ENCODE measurements around the gene CWF19L1. TPM values are rescaled to one million over a fixed set of nuclear protein-coding genes. Genes with fewer than 3 reads are reported as not detected.
"Not testable (repeated sequence)": the region's sequence is repeated elsewhere in the genome, so short reads cannot be mapped to it uniquely, and the experiment has no call there.

Gene CWF19L1
- total RNA-seq, 2 donors from 2014 or later, result 14.8 to 19.7 TPM

DNA sequence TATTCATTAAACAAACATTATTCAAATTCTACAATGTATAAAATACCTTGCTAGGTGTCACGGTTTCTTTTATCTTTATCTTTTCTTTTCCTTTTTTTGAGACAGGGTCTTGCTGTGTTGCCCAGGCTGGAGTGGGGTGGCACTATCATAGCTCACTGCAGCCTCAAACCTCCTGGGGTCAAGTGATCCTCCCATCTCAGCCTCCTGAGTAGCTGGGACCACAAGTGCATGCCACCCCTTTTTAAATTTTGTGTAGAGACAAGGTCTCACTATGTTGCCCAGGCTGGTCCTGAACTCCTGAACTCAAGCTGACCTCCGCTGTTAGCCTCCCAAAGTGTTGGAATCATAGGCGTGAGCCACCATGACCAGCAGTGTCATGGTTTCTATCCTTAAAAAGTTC is 37.0 kb upstream of the CWF19L1 start:
- Histone ChIP-seq H3K9me3 (no peaks in the 10 kb centered on the region), H3K4me1 (replicated peaks) (no peaks in the 10 kb centered on the region), H3K36me3 (no peaks in the 10 kb centered on the region), H3K27me3 (replicated peaks; ENCODE audit: insufficient read depth) (no peaks in the 10 kb centered on the region), H3K4me3 (no peak overlapping the region), H3K27ac (no peak overlapping the region)
- whole genome bisulfite sequencing, result 94% methylated on average over 3 of the region's 3 CpGs
- TF ChIP-seq POLR2AphosphoS5 (IDR thresholded peaks at IDR 0.05) (no peak), CTCF (IDR thresholded peaks at IDR 0.05) (no peak), POLR2A (IDR thresholded peaks at IDR 0.05) (no peak)
- intact Hi-C loops (cut with DNase I), result no loop called here
- no peak for DNase-seq (ENCODE audit: low spot score)

- intact Hi-C loops (cut with DNase I), result no loop called here
- WGBS, result 29% methylated on average over 7 of the region's 7 CpGs
- Histone ChIP-seq H3K27me3 (replicated peaks; ENCODE audit: insufficient read depth) (no peaks in the 10 kb centered on the region), H3K9me3 (no peaks in the 10 kb centered on the region), H3K4me1 (replicated peaks) (no peaks in the 10 kb centered on the region), H3K4me3 (no peak overlapping the region), H3K36me3 (no peaks in the 10 kb centered on the region), H3K27ac (no peak overlapping the region)
- peak in 3 of 4 experiments; percentile 10 to 55 (median 52) for TF ChIP-seq CTCF (IDR thresholded peaks at IDR 0.05)
- no peak for TF ChIP-seq POLR2A (IDR thresholded peaks at IDR 0.05)
- no peak for TF ChIP-seq POLR2AphosphoS5 (IDR thresholded peaks at IDR 0.05)
- DNase-seq (ENCODE audit: low spot score), result no peak
Measured at GRCh38 chr10:100303724-100304319, 36.4 kb upstream of the CWF19L1 start.

GRCh38 chr10:100301123-100301522 is 33.7 kb upstream of the CWF19L1 start:
- H3K4me1 ChIP-seq (replicated peaks); H3K27ac ChIP-seq; H3K27me3 ChIP-seq (replicated peaks; ENCODE audit: insufficient read depth); intact Hi-C loops (cut with DNase I); H3K4me3 ChIP-seq; H3K9me3 ChIP-seq; H3K36me3 ChIP-seq; DNase-seq (ENCODE audit: low spot score): not testable (repeated sequence)
- 42% methylated on average over 5 of the region's 5 CpGs for WGBS

GRCh38 chr10:100297242-100297641 is 29.8 kb upstream of the CWF19L1 start:
- no peaks in the 10 kb centered on the region for H3K36me3 ChIP-seq
- intact Hi-C loops (cut with DNase I), result no loop called here
- DNase-seq (ENCODE audit: low spot score), result no peak
- H3K4me1 ChIP-seq (replicated peaks), result no peaks in the 10 kb centered on the region
- WGBS, result 64% methylated on average over 9 of the region's 9 CpGs
- H3K27me3 ChIP-seq (replicated peaks; ENCODE audit: insufficient read depth), result no peaks in the 10 kb centered on the region
- H3K27ac ChIP-seq, result no peak overlapping the region
- no peak overlapping the region for H3K4me3 ChIP-seq
- TF ChIP-seq CTCF (IDR thresholded peaks at IDR 0.05) (no peak), POLR2AphosphoS5 (IDR thresholded peaks at IDR 0.05) (no peak), POLR2A (IDR thresholded peaks at IDR 0.05) (no peak)
- no peaks in the 10 kb centered on the region for H3K9me3 ChIP-seq

DNA sequence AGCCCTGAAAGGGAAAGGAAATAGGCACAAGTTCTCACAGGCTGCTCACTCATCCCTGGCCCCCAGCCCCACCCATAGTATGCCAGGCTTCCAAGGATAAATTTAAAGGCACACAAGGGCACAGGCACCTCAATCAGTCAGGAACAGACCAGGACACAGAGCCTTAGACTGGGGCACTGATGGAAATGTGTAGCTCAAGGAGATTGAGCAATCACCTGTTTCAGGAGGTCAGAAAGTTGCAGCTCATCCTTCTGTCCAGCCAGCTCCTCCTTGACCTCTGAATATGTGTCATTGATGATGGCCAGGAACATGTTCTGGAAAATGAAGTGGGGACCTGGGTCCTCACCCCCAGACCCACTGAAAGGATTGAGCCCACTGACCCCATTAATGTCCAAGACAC is 25.6 kb upstream of the CWF19L1 start:
- DNase-seq (ENCODE audit: low spot score), result no peak
- H3K4me1 ChIP-seq (replicated peaks), result no peaks in the 10 kb centered on the region
- H3K4me3 ChIP-seq, result no peak overlapping the region
- no peaks in the 10 kb centered on the region for H3K36me3 ChIP-seq
- intact Hi-C loops (cut with DNase I), result no loop called here
- no peak overlapping the region for H3K27ac ChIP-seq
- TF ChIP-seq POLR2AphosphoS5 (IDR thresholded peaks at IDR 0.05), result no peak
- TF ChIP-seq POLR2A (IDR thresholded peaks at IDR 0.05), result no peak
- TF ChIP-seq CTCF (IDR thresholded peaks at IDR 0.05), result no peak
- H3K9me3 ChIP-seq, result no peaks in the 10 kb centered on the region
- H3K27me3 ChIP-seq (replicated peaks; ENCODE audit: insufficient read depth), result no peaks in the 10 kb centered on the region

- DNase-seq (ENCODE audit: low spot score); H3K27ac ChIP-seq; H3K9me3 ChIP-seq; H3K4me1 ChIP-seq (replicated peaks); H3K27me3 ChIP-seq (replicated peaks; ENCODE audit: insufficient read depth); H3K4me3 ChIP-seq; H3K36me3 ChIP-seq; intact Hi-C loops (cut with DNase I): not testable (repeated sequence)
- 84% methylated on average over 4 of the region's 4 CpGs for WGBS
Measured at GRCh38 chr10:100292300-100292699, 24.9 kb upstream of the CWF19L1 start.

All from prostate gland (tissue), 2 donors.